ENCODE data around the gene DARS1.

DNA sequence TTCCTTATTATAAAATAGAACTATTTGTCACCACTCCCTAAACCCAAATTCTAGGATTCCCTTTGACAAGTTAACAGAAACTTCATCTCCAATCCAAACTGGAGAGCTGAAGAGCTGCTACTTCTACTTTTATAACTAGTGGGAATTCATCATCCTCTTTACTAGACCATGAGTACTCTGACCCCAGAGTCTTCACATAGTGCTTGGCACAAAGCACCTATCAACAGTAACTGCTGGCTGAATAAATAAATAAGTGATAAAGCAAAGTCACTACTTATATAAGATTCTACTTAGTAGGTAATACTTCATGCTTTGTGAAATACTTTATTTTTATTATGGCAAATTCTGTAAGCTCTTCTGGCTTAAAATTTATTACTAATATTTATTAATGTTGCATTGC is 49.5 kb downstream of the DARS1 start:
- no peak for TF ChIP-seq POLR2A (IDR thresholded peaks at IDR 0.05; ENCODE audit: low read depth, low read length)
- TF ChIP-seq TAF1 (IDR thresholded peaks at IDR 0.05; ENCODE audit: borderline replicate concordance, low read depth, low read length), result no peak
